ENCODE results near the gene KCNQ4. TPM values are rescaled to one million over a fixed set of nuclear protein-coding genes. Genes with fewer than 3 reads are reported as not detected.

KCNQ4 gene
- polyA plus RNA-seq, 2 of the 4 experiments (the other 2 are of a cell fraction), result 0.08 to 0.17 TPM

GRCh38 chr1:40853885-40854170 is 70.2 kb downstream of the KCNQ4 start:
- H3K4me2 ChIP-seq, result no peak overlapping the region
- FAIRE-seq (no peak), ATAC-seq (no peak), DNase-seq (ENCODE audit: low read depth in 1 of 2, low spot score in 1 of 2) (no peak)
- no peaks in the 10 kb centered on the region for H3K9me3 ChIP-seq
- H3K27ac ChIP-seq, result no peak overlapping the region
- POLR2A ChIA-PET, result interaction anchor here (0.6 to 5.4 kb wide), 2 partner anchors 8 to 79 kb away, joined by 3 to 35 read pairs; partner anchors contain the start of gene CITED4
- TF ChIP-seq BCL3 (IDR thresholded peaks at IDR 0.05), result no peak
- TF ChIP-seq HDAC2 (IDR thresholded peaks at IDR 0.05), result no peak
- no peak for TF ChIP-seq RFX5 (IDR thresholded peaks at IDR 0.05)
- TF ChIP-seq HOXA7 (CRISPR knock-in tag; IDR thresholded peaks at IDR 0.05), result no peak
- TF ChIP-seq ELK1 (IDR thresholded peaks at IDR 0.05; ENCODE audit: low read depth, low read length), result no peak
- no peak for TF ChIP-seq NFE2L2 (conservative IDR thresholded peaks at IDR 0.05; ENCODE audit: low read length)
- TF ChIP-seq, protein P1, sequence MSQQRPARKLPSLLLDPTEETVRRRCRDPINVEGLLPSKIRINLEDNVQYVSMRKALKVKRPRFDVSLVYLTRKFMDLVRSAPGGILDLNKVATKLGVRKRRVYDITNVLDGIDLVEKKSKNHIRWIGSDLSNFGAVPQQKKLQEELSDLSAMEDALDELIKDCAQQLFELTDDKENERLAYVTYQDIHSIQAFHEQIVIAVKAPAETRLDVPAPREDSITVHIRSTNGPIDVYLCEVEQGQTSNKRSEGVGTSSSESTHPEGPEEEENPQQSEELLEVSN (IDR thresholded peaks at IDR 0.05; ENCODE audit: borderline replicate concordance, low read depth), result no peak
- TF ChIP-seq ZFP36 (IDR thresholded peaks at IDR 0.05; ENCODE audit: borderline replicate concordance, partially characterized antibody), result no peak
- peaks cover 10% of the 10 kb centered on the region; the same call in 2 of the 3 replicates for H3K4me1 ChIP-seq
- WGBS (ENCODE audit: missing lambda C conversion rate), result 40% methylated on average over 3 of the region's 5 CpGs
- H3K4me3 ChIP-seq, result no peak overlapping the region
- CTCF ChIA-PET, result interaction anchor here (1.0 to 12.9 kb wide), 10 partner anchors 9 to 185 kb away, joined by 3 to 352 read pairs (median 4); partner anchors contain the start of gene CITED4

DNA sequence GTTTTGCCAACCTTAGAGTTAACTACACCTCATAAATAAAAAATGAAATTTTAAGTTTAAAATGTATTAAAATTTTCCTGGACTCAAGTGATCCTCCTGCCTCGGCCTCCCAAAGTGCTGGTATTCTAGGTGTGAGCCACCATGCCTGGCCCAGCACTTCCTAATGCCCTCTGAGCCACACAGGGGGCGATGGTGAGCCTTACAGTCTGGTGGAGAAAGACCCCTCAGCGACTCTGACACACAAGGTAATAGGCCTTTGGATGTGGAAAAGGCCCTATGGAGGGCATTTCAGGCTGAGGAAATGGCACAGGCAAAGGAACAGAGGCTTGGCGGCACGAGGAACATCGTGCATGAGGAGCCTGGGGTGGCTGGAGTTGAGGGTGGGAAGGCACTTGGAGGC is 71.9 kb downstream of the KCNQ4 start:
- peaks cover 6% of the 10 kb centered on the region for H3K4me1 ChIP-seq
- H3K9me3 ChIP-seq, result no peaks in the 10 kb centered on the region
- TF ChIP-seq, protein P2, sequence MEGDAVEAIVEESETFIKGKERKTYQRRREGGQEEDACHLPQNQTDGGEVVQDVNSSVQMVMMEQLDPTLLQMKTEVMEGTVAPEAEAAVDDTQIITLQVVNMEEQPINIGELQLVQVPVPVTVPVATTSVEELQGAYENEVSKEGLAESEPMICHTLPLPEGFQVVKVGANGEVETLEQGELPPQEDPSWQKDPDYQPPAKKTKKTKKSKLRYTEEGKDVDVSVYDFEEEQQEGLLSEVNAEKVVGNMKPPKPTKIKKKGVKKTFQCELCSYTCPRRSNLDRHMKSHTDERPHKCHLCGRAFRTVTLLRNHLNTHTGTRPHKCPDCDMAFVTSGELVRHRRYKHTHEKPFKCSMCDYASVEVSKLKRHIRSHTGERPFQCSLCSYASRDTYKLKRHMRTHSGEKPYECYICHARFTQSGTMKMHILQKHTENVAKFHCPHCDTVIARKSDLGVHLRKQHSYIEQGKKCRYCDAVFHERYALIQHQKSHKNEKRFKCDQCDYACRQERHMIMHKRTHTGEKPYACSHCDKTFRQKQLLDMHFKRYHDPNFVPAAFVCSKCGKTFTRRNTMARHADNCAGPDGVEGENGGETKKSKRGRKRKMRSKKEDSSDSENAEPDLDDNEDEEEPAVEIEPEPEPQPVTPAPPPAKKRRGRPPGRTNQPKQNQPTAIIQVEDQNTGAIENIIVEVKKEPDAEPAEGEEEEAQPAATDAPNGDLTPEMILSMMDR (IDR thresholded peaks at IDR 0.05), result peak; percentile 12; the same call in 1 of the 3 replicates
- TF ChIP-seq RAD21 (conservative IDR thresholded peaks at IDR 0.05 in 1 of 2, IDR thresholded peaks at IDR 0.05 in 1 of 2) (peak in 1 of 2 experiments; percentile 3; a peak in 1 of 5 replicates), JUN (IDR thresholded peaks at IDR 0.05) (no peak)
- H3K4me2 ChIP-seq, result no peak overlapping the region
- H3K27ac ChIP-seq, result no peak overlapping the region
- no peak for FAIRE-seq
- no peak overlapping the region for H3K4me3 ChIP-seq
- ChIA-PET CTCF (interaction anchor here (1.6 to 12.9 kb wide), 2 partner anchors 11 to 96 kb away, joined by 3 to 352 read pairs; no protein-coding TSS in a partner anchor), POLR2A (interaction anchor here (0.7 kb wide), 1 partner anchor 82 kb away, joined by 3 read pairs; no protein-coding TSS in a partner anchor)
- ATAC-seq, result no peak
- 69% methylated on average over 6 of the region's 6 CpGs for WGBS (ENCODE audit: missing lambda C conversion rate)
- DNase-seq (ENCODE audit: low read depth in 1 of 2, low spot score in 1 of 2), result no peak

DNA sequence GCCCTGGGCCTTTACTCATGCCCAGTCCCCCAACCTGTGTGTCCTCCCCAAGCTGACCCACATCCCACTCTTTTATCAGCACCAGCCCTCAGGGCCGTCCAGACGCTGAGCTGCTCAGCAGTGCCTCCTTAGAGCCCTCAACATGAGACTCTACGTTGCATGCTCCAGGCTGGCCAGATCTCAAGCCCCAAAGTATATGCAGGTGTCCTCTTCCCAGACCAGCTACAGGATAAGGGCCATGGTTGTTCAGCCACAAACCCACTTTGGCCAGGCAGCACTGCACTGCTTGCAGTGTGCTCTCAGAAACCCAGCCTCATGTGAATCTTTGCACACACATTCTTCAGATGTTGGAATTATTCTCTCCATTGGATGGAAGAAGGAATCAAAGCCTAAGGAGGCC is 72.5 kb downstream of the KCNQ4 start:
- H3K4me1 ChIP-seq, result peaks cover 10% of the 10 kb centered on the region
- FAIRE-seq (no peak), ATAC-seq (no peak), DNase-seq (ENCODE audit: low read depth in 1 of 2, low spot score in 1 of 2) (no peak)
- ChIA-PET POLR2A (interaction anchor here (0.7 kb wide), 1 partner anchor 82 kb away, joined by 3 read pairs; no protein-coding TSS in a partner anchor), CTCF (interaction anchor here (12.9 kb wide), 1 partner anchor 96 kb away, joined by 352 read pairs; no protein-coding TSS in a partner anchor)
- 97% methylated on average over 3 of the region's 3 CpGs for WGBS (ENCODE audit: missing lambda C conversion rate)
- no peak overlapping the region for H3K4me2 ChIP-seq
- no peak overlapping the region for H3K27ac ChIP-seq
- no peaks in the 10 kb centered on the region for H3K9me3 ChIP-seq
- no peak overlapping the region for H3K4me3 ChIP-seq
- TF ChIP-seq ZSCAN20 (CRISPR knock-in tag; IDR thresholded peaks at IDR 0.05) (no peak), NFE2L2 (conservative IDR thresholded peaks at IDR 0.05; ENCODE audit: low read length) (no peak), KDM5A (IDR thresholded peaks at IDR 0.05) (no peak), HMGXB4 (CRISPR knock-in tag; IDR thresholded peaks at IDR 0.05; ENCODE audit: borderline replicate concordance) (no peak), FOSL2 (IDR thresholded peaks at IDR 0.05) (no peak), FOSL2 (CRISPR knock-in tag; IDR thresholded peaks at IDR 0.05) (no peak)
